Measurements from ENCODE around the gene PERCC1.

The PERCC1 gene

DNA sequence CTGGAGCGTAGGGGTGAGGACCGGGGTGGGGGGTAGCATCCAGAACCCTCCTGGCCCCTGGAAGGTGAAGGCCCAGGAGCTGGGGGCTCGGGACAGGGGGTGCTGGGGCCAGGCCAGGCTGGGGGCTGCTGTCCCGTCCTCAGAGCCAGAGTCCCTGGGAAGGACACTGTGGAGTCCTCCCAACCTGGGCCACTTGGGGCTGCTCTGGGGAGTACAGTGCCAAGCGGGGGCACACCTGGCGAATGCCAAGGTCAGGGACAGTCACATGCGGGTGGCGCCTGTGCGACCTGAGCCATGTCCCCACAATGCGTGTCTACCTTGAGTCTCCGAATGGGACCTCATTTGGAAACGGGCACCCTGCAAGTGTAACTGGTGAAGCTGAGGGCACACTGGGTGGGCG, 1.2 kb upstream of the PERCC1 start:
- TF ChIP-seq, protein P1, sequence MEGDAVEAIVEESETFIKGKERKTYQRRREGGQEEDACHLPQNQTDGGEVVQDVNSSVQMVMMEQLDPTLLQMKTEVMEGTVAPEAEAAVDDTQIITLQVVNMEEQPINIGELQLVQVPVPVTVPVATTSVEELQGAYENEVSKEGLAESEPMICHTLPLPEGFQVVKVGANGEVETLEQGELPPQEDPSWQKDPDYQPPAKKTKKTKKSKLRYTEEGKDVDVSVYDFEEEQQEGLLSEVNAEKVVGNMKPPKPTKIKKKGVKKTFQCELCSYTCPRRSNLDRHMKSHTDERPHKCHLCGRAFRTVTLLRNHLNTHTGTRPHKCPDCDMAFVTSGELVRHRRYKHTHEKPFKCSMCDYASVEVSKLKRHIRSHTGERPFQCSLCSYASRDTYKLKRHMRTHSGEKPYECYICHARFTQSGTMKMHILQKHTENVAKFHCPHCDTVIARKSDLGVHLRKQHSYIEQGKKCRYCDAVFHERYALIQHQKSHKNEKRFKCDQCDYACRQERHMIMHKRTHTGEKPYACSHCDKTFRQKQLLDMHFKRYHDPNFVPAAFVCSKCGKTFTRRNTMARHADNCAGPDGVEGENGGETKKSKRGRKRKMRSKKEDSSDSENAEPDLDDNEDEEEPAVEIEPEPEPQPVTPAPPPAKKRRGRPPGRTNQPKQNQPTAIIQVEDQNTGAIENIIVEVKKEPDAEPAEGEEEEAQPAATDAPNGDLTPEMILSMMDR (IDR thresholded peaks at IDR 0.05), result no peak
- no peak for TF ChIP-seq ZFX (IDR thresholded peaks at IDR 0.05; ENCODE audit: borderline replicate concordance)
- H3K27ac ChIP-seq, result no peak overlapping the region

DNA sequence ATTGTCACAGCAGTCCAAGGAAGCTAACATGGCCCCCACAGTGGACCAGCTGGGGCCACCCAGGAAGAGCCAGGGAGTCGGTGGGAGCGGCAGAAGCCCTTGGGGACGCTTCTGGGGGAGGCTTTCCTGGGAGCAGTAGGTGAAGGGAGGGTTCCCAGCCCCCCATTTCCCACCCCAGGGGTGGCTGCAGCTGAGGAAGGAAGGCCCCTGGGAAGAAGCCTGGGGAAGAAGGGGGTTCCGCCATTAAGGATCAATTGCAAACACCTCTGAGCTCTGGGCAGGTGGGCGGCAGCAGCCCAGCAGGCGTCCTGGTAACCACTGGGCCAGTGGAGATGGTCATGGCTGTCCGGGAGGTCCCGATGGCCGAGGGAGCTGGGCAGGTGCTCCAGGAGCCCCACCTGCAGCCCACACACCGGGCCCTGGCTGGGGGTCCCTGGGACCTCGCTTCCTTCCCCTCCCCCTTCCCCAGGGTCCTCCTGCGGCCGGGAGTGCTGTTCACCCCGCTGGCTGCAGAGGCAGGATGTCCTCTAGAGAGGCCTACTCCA, 592 bp upstream of the PERCC1 start:
- peak overlapping the region; percentile 69 for H3K27ac ChIP-seq
- TF ChIP-seq, protein P1 (IDR thresholded peaks at IDR 0.05), result no peak
- no peak for TF ChIP-seq ZFX (IDR thresholded peaks at IDR 0.05; ENCODE audit: borderline replicate concordance)

DNA sequence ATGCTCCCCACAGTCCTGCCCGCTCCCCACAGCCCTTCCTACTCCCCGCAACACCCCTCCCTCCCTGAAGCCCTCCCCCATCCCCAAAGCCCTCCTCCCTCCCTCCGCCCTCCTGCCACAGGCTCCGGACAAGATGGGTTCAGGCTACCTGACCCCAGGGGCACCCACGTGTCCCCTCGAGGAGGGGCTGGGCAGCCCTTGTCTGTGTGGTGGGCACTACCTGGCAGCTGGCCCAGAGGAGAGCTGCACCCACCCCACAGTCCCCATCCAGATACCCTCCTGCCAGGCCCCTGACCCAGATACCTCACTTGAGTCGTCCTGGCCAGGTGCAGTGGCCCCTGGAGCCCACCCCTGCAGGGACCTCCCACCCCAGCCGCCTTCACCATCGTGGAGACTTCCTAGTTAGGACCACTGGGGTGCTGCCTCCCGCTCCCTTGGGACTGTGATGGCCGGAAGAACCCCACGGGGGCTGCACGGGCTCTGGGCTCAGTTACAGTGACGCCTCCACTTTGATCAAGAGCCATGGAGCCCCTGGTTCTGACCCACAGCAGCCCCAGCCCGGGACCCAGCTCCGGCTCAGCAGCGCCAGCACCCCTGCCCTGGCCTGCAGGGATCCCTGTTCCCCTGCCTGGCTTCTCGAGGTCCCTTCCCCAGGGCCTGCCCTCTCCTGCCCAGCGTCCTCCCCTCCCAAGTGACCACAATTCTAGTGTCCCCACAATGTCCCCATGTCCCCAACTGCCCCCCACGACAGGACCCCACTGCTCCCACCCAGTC, 806 bp downstream of the PERCC1 start:
- TF ChIP-seq, protein P1 (IDR thresholded peaks at IDR 0.05), result no peak
- no peak for TF ChIP-seq ZFX (IDR thresholded peaks at IDR 0.05; ENCODE audit: borderline replicate concordance)
- peak overlapping the region; percentile 69 for H3K27ac ChIP-seq

DNA sequence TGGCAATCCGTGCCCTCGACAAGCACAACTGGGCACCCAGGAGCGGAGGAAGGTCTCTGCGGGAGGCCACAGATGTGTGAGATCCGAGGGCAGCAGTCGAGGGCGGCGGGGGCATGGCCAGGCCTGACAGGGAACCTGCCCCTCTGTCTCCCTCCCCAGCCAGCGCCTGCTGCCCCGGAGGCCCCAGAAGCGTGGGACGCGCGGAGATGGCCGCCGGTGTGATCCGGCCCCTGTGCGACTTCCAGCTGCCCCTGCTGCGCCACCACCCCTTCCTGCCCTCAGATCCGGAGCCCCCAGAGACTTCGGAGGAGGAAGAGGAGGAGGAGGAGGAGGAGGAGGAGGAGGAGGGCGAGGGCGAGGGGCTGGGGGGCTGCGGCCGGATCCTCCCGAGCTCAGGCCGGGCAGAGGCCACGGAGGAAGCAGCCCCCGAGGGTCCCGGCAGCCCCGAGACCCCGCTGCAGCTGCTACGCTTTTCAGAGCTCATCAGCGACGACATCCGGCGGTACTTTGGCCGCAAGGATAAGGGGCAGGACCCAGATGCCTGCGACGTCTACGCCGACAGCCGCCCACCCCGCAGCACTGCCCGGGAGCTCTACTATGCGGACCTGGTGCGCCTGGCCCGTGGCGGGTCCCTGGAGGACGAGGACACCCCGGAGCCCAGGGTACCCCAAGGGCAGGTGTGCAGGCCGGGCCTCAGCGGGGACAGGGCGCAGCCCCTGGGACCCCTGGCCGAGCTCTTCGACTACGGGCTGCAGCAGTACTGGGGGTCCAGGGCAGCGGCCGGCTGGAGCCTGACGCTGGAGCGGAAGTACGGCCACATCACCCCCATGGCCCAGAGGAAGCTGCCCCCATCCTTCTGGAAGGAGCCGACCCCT, 1.7 kb downstream of the PERCC1 start:
- TF ChIP-seq, protein P1 (IDR thresholded peaks at IDR 0.05), result no peak
- TF ChIP-seq ZFX (IDR thresholded peaks at IDR 0.05; ENCODE audit: borderline replicate concordance), result no peak
- H3K27ac ChIP-seq, result no peak overlapping the region

DNA sequence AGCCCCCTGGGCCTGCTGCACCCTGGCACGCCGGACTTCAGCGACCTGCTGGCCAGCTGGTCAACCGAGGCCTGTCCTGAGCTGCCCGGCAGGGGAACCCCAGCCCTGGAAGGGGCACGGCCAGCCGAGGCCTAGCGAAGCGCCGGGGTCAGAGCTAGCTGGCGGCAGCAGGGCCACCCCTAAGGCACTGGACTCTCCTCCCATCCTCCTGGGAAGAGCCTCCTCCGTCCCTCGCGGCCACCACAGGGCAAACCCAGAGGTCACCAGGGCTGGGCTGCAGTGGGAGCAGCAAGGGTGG, 2.3 kb downstream of the PERCC1 start:
- no peak for TF ChIP-seq ZFX (IDR thresholded peaks at IDR 0.05; ENCODE audit: borderline replicate concordance)
- TF ChIP-seq, protein P1 (IDR thresholded peaks at IDR 0.05), result no peak
- no peak overlapping the region for H3K27ac ChIP-seq

DNA sequence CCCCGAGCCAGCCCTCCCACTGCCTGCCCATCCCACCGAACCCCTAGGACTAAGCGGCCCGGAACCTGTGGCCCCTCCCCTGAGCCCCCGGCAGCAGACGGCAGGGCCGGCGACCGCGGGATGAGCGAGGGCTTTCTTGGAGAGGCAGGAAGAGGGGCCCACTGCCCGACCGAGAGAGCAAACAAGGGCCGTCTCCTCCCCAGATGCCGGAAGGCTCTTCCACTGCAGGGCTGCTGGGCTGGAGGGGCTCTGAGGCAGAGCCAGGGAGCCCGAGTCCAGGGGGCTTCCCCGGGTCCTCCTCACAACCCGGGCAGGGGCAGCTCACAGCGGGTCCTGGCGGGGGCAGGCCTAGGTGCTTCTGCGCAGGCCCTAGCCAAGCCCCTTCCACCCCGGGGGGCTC, 2.9 kb downstream of the PERCC1 start:
- no peak overlapping the region for H3K27ac ChIP-seq
- no peak for TF ChIP-seq ZFX (IDR thresholded peaks at IDR 0.05; ENCODE audit: borderline replicate concordance)
- TF ChIP-seq, protein P1 (IDR thresholded peaks at IDR 0.05), result no peak

Data from 22Rv1 (cell line).